ENCODE data around the gene ANKRD39.
A peak's percentile ranks its signal among the peaks of the same experiment; 100 is the strongest.

The ANKRD39 gene

GRCh38 chr2:96815326-96816126 is 42.3 kb downstream of the ANKRD39 start:
- no peak for TF ChIP-seq PAX5 (IDR thresholded peaks at IDR 0.05; ENCODE audit: insufficient read depth, low read length, severe bottlenecking)
- FAIRE-seq (peak; percentile 47), DNase-seq (ENCODE audit: insufficient read length, low spot score) (no peak)

GRCh38 chr2:96813656-96814055 is 44.2 kb downstream of the ANKRD39 start:
- no peak for TF ChIP-seq POLR2AphosphoS5 (IDR thresholded peaks at IDR 0.05; ENCODE audit: low read depth, low read length)
- no peak for TF ChIP-seq POLR2A (IDR thresholded peaks at IDR 0.05; ENCODE audit: low read depth, low read length)
- TF ChIP-seq SPI1 (IDR thresholded peaks at IDR 0.05; ENCODE audit: low read depth, low read length): no peak
- no peak for TF ChIP-seq POU2F2 (IDR thresholded peaks at IDR 0.05; ENCODE audit: low read depth, low read length)
- no peak for TF ChIP-seq PAX5 (IDR thresholded peaks at IDR 0.05; ENCODE audit: insufficient read depth, low read length, severe bottlenecking)
- TF ChIP-seq TAF1 (IDR thresholded peaks at IDR 0.05; ENCODE audit: low read depth, low read length): no peak
- FAIRE-seq: no peak
- DNase-seq (ENCODE audit: insufficient read length, low spot score): no peak

DNA sequence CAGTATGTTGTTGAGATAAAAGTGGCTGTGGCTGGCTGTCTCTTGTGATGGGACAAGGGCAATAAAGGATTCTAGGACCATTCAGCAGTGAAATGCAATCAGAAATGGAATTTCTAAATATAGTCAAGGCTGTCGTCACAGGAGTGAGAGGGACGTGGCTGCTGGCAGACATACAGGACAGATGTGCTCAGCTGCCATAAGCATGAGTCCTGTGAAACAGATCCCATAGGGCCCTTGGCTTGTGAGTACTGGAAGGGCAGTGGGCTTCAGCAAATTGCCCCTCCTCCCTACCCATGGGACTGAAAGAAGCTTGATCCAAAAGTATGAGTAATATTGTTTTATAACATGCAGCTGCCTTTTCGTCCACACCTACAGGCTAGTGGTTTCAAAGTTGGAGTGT is 45.9 kb downstream of the ANKRD39 start:
- TF ChIP-seq TAF1 (IDR thresholded peaks at IDR 0.05; ENCODE audit: low read depth, low read length) (no peak), PAX5 (IDR thresholded peaks at IDR 0.05; ENCODE audit: insufficient read depth, low read length, severe bottlenecking) (no peak), SPI1 (IDR thresholded peaks at IDR 0.05; ENCODE audit: low read depth, low read length) (no peak), POLR2AphosphoS5 (IDR thresholded peaks at IDR 0.05; ENCODE audit: low read depth, low read length) (no peak), POU2F2 (IDR thresholded peaks at IDR 0.05; ENCODE audit: low read depth, low read length) (no peak), POLR2A (IDR thresholded peaks at IDR 0.05; ENCODE audit: low read depth, low read length) (no peak)
- no peak for DNase-seq (ENCODE audit: insufficient read length, low spot score)
- no peak for FAIRE-seq

DNA sequence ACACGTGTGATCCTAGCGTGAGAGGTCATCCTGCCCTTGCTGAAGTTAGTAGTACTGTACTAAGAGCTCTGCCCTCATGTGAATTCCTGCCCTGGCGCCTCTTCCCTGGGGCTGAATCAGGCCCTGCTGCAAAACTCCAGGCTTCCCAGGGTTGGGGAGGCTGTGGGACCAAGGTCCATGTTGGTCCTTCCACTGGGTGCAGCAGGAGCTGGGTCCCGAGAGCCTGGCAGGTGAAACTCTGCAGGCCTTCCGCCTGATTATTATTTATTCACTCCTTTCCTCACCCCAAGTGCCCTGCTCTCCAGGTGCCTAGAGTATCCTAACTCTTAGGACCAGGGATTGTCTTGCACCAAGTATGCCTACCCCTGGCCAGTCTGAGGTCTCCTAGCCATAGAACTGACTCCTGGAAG is 47.0 kb downstream of the ANKRD39 start:
- FAIRE-seq (no peak), DNase-seq (ENCODE audit: insufficient read length, low spot score) (no peak)
- TF ChIP-seq POLR2AphosphoS5 (IDR thresholded peaks at IDR 0.05; ENCODE audit: low read depth, low read length) (no peak), TAF1 (IDR thresholded peaks at IDR 0.05; ENCODE audit: low read depth, low read length) (no peak), POLR2A (IDR thresholded peaks at IDR 0.05; ENCODE audit: low read depth, low read length) (no peak), PAX5 (IDR thresholded peaks at IDR 0.05; ENCODE audit: insufficient read depth, low read length, severe bottlenecking) (no peak), POU2F2 (IDR thresholded peaks at IDR 0.05; ENCODE audit: low read depth, low read length) (no peak), SPI1 (IDR thresholded peaks at IDR 0.05; ENCODE audit: low read depth, low read length) (no peak)

- no peak for TF ChIP-seq POLR2A (IDR thresholded peaks at IDR 0.05; ENCODE audit: low read depth, low read length)
- no peak for TF ChIP-seq POLR2AphosphoS5 (IDR thresholded peaks at IDR 0.05; ENCODE audit: low read depth, low read length)
- TF ChIP-seq SPI1 (IDR thresholded peaks at IDR 0.05; ENCODE audit: low read depth, low read length): no peak
- TF ChIP-seq TAF1 (IDR thresholded peaks at IDR 0.05; ENCODE audit: low read depth, low read length): no peak
- no peak for TF ChIP-seq POU2F2 (IDR thresholded peaks at IDR 0.05; ENCODE audit: low read depth, low read length)
- no peak for TF ChIP-seq PAX5 (IDR thresholded peaks at IDR 0.05; ENCODE audit: insufficient read depth, low read length, severe bottlenecking)
- DNase-seq (ENCODE audit: insufficient read length, low spot score): no peak
- no peak for FAIRE-seq
Measured at GRCh38 chr2:96809951-96810782, 47.6 kb downstream of the ANKRD39 start.

DNA sequence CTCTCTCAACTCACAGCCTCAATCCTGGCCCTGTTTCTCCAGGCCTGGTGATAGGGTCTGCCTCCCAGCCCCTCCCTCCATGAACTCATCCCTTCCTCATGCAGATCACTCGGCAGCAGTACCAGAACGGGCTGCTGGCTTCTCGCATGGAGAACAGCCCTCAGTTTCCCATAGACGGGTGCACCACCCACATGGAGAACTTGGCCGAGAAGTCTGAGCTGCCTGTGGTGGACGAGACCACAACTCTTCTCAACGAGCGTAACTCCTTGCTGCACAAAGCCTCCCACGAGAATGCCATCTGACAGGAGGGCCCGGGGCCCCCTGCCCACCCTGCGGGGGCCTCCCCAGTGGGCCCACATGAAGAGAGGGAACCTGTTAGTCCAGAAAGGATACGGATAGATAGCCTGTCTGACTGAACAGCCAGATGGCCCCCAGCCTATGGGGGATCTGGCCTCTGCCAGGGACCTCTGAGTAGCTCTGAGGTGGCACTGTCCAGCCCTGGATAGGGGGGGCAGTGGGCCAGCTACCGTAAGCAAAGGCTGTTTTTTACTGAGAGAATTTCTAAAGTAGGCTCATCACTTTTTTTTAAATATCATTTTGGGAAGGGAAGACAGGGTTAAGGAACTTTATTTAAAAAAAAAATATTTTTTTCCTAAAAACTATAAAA is 48.5 kb downstream of the ANKRD39 start:
- TF ChIP-seq TAF1 (IDR thresholded peaks at IDR 0.05; ENCODE audit: low read depth, low read length): no peak
- no peak for TF ChIP-seq POU2F2 (IDR thresholded peaks at IDR 0.05; ENCODE audit: low read depth, low read length)
- FAIRE-seq (no peak), DNase-seq (ENCODE audit: insufficient read length, low spot score) (no peak)

GRCh38 chr2:96808176-96808837 is 49.5 kb downstream of the ANKRD39 start:
- no peak for TF ChIP-seq TAF1 (IDR thresholded peaks at IDR 0.05; ENCODE audit: low read depth, low read length)
- no peak for TF ChIP-seq POLR2AphosphoS5 (IDR thresholded peaks at IDR 0.05; ENCODE audit: low read depth, low read length)
- TF ChIP-seq SPI1 (IDR thresholded peaks at IDR 0.05; ENCODE audit: low read depth, low read length): no peak
- no peak for TF ChIP-seq POLR2A (IDR thresholded peaks at IDR 0.05; ENCODE audit: low read depth, low read length)
- TF ChIP-seq PAX5 (IDR thresholded peaks at IDR 0.05; ENCODE audit: insufficient read depth, low read length, severe bottlenecking): no peak
- TF ChIP-seq POU2F2 (IDR thresholded peaks at IDR 0.05; ENCODE audit: low read depth, low read length): no peak
- DNase-seq (ENCODE audit: insufficient read length, low spot score) (no peak), FAIRE-seq (no peak)

DNA sequence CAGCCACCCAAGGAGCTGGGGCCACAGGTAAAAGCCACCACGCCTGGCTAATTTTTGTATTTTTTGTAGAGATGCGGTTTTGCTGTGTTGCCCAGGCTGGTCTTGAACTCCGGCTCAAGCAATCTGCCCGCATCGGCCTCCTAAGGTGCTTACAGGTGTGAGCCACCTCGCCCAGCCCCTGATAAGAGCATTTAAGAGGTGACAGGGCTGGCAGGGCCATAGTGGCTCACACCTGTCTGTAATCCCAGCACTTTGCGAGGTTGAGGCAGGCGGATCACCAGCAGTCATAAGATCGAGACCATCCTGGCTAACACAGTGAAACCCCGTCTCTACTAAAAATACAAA is 50.7 kb downstream of the ANKRD39 start:
- no peak for FAIRE-seq

More for the DNA sequence above, 50.7 kb downstream of the ANKRD39 start:
- TF ChIP-seq POLR2A (IDR thresholded peaks at IDR 0.05; ENCODE audit: low read depth, low read length) (no peak), POU2F2 (IDR thresholded peaks at IDR 0.05; ENCODE audit: low read depth, low read length) (no peak), PAX5 (IDR thresholded peaks at IDR 0.05; ENCODE audit: insufficient read depth, low read length, severe bottlenecking) (no peak), SPI1 (IDR thresholded peaks at IDR 0.05; ENCODE audit: low read depth, low read length) (no peak), TAF1 (IDR thresholded peaks at IDR 0.05; ENCODE audit: low read depth, low read length) (no peak), POLR2AphosphoS5 (IDR thresholded peaks at IDR 0.05; ENCODE audit: low read depth, low read length) (no peak)
- DNase-seq (ENCODE audit: insufficient read length, low spot score): no peak

Measured in GM12891 (cell line).